GM12872 (cell line): ENCODE results near the gene HSP90AB1.

ENCODE experiments used
- CTCF ChIP-seq: IDR thresholded peaks from 3 replicates; pipeline ENCODE4 v1.5.1; 2011; ENCODE audit warnings: low read depth, mild to moderate bottlenecking, low read length, moderate library complexity; ENCODE audit not compliant: insufficient read depth

Gene HSP90AB1

GRCh38 chr6:44255871-44256774 lies 9.2 kb downstream of the HSP90AB1 start:
- no peak for TF ChIP-seq CTCF

GRCh38 chr6:44256775-44257024 lies 9.8 kb downstream of the HSP90AB1 start:
- TF ChIP-seq CTCF, result no peak

GRCh38 chr6:44257025-44257752 lies 10.3 kb downstream of the HSP90AB1 start, which contains the start of gene SLC35B2:
Gene SLC35B2, minus strand, starts transcription at chr6:44257528. Its CDS starts 118 bp downstream, at chr6:44257410.
- TF ChIP-seq CTCF, result peak; percentile 64; the same call in 2 of the 3 replicates

GRCh38 chr6:44257753-44258324 lies 10.9 kb downstream of the HSP90AB1 start:
- TF ChIP-seq CTCF, result no peak

- TF ChIP-seq CTCF, result no peak
Observed at GRCh38 chr6:44258325-44258863, 11.5 kb downstream of the HSP90AB1 start.

GRCh38 chr6:44258921-44259320 lies 12.0 kb downstream of the HSP90AB1 start:
- no peak for TF ChIP-seq CTCF

GRCh38 chr6:44260011-44260410 lies 13.1 kb downstream of the HSP90AB1 start:
- TF ChIP-seq CTCF, result no peak
